ENCODE measurements around the gene DCAF17.
A peak's percentile ranks its signal among the peaks of the same experiment; 100 is the strongest.

Gene DCAF17

DNA sequence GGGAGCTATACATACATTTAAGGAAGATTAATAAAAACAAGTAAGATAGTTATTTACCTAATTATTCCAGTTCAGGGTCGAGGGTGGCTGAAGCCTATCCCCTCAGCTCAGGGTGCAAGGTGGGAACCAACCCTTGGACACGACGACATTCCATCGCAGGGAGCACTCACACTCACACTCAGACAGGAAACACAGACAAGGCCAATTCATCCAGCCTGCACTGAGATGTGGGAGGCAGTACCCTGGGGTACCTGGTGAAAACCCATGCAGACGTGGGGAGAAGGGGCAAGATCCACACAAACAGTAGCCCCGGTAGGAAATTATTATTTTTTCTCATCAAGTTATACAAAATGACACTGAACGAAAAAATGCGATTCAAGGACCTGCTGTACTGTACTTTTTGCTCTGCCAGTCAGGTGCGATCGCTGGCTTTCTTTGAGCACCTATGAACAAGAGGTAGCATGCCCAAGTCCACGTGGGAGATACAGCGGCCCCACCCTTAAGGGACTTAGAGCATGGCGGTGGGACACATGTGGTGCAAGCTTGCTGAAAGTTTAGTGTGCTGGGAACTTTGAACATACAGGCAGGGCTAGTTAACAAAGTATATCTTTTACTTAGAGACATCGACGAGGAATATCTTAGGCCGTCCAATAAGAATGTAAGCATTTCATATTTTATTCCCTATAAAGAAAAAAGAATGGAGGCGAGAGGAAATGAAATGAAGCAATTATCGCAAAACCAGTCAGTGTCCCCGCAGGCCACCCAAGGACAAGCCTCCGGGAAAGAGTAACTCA, 860 bp upstream of the DCAF17 start:
- peak overlapping the region; percentile 81 for H3K4me3 ChIP-seq (ENCODE audit: low read depth, low read length)
- TF ChIP-seq, protein P1, sequence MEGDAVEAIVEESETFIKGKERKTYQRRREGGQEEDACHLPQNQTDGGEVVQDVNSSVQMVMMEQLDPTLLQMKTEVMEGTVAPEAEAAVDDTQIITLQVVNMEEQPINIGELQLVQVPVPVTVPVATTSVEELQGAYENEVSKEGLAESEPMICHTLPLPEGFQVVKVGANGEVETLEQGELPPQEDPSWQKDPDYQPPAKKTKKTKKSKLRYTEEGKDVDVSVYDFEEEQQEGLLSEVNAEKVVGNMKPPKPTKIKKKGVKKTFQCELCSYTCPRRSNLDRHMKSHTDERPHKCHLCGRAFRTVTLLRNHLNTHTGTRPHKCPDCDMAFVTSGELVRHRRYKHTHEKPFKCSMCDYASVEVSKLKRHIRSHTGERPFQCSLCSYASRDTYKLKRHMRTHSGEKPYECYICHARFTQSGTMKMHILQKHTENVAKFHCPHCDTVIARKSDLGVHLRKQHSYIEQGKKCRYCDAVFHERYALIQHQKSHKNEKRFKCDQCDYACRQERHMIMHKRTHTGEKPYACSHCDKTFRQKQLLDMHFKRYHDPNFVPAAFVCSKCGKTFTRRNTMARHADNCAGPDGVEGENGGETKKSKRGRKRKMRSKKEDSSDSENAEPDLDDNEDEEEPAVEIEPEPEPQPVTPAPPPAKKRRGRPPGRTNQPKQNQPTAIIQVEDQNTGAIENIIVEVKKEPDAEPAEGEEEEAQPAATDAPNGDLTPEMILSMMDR (IDR thresholded peaks at IDR 0.05; ENCODE audit: borderline replicate concordance, insufficient read depth, low read depth, low read length), result no peak

GRCh38 chr2:171433763-171434012, 338 bp upstream of the DCAF17 start, which contains the start of gene METTL8:
TSS of gene METTL8 (minus strand) at chr2:171433990. CDS start at chr2:171392185, 41,805 bp downstream.
- H3K4me3 ChIP-seq (ENCODE audit: low read depth, low read length), result peak within 1 kb of the TSS; percentile 81
- TF ChIP-seq, protein P1 (IDR thresholded peaks at IDR 0.05; ENCODE audit: borderline replicate concordance, insufficient read depth, low read depth, low read length), result peak; percentile 80

DNA sequence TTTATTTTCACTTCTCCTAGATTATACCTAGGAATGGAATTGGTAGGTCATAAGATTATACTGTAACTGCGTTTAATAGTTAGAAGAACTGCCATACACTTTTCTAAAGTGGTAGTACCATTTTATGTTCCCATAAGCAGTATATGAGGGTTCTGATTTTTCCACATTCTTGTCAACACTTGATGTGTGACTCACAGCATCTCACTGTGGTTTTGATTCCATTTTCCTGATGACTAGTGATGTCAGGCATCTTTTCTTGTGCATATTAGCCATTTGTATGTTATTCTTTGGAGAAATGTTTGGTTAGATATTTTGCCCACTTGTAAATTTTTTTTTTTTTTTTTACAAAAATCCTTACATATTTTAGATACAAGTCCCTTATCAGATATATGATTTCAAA, 2.3 kb downstream of the DCAF17 start:
- no peak overlapping the region for H3K4me3 ChIP-seq (ENCODE audit: low read depth, low read length)
- TF ChIP-seq, protein P1 (IDR thresholded peaks at IDR 0.05; ENCODE audit: borderline replicate concordance, insufficient read depth, low read depth, low read length), result no peak

DNA sequence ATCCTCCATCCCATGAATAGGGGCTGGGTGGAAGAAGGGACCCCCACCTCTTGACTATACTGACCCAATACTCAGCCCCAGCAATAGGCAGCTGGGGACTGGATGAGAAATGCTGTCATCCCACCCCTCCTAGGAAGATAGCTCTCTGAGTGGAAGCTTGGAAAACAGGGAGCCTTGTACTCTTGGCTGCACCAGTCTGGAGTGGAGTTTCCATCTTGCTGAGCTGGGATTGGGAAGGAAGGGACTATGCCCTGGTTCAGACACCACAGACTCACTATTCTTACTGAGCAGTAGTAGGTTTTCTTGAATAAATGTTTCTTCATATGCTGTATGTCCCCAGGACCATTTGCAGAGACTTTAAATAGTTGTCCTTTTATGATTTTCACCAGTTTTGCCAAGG, 7.4 kb downstream of the DCAF17 start:
- TF ChIP-seq, protein P1 (IDR thresholded peaks at IDR 0.05; ENCODE audit: borderline replicate concordance, insufficient read depth, low read depth, low read length), result no peak
- no peak overlapping the region for H3K4me3 ChIP-seq (ENCODE audit: low read depth, low read length)

GRCh38 chr2:171447675-171448074, 13.6 kb downstream of the DCAF17 start:
- TF ChIP-seq, protein P1 (IDR thresholded peaks at IDR 0.05; ENCODE audit: borderline replicate concordance, insufficient read depth, low read depth, low read length), result no peak
- H3K4me3 ChIP-seq (ENCODE audit: low read depth, low read length), result no peak overlapping the region

DNA sequence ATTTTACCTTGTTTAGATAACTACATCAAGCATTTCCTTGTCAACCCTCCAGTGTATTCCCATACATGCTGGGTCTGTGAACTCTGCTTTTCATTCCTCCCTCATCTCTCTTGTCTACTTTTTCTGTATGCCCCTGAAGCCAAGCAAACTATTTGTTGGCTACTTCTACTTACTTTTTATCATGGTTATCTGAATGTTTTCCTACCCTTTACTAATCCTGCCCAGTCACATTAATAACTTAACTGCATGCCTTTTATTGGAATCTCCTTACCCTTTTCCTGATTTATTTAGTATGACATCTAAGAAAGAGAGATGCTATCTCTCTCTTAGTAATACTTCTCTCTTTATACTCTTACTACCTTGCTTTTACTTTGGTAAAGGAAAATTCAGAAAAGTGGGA, 17.0 kb downstream of the DCAF17 start:
- H3K4me3 ChIP-seq (ENCODE audit: low read depth, low read length), result no peak overlapping the region
- TF ChIP-seq, protein P1 (IDR thresholded peaks at IDR 0.05; ENCODE audit: borderline replicate concordance, insufficient read depth, low read depth, low read length), result no peak

DNA sequence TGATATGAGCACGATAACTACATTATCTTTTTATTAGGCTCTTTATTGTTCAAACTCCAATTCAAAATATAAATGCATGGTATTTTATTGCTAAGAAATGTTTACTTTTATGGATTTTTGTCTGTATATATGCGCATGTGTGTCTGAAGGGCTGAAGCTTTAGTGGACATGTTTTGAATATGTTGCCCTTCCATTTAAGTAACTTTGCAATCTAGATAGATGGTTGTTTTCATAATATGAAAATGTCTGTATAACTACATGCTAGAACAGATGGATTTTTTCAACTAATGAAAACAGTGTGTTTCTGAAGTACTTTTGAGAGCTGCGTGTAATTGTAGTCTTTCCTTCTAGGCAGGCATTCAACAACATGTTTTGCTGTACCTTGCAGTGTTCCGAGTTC, 18.7 kb downstream of the DCAF17 start:
- H3K4me3 ChIP-seq (ENCODE audit: low read depth, low read length), result no peak overlapping the region
- TF ChIP-seq, protein P1 (IDR thresholded peaks at IDR 0.05; ENCODE audit: borderline replicate concordance, insufficient read depth, low read depth, low read length), result no peak
